Measurements from ENCODE around the gene TNNT1.
"Not testable (repeated sequence)": the region's sequence is repeated elsewhere in the genome, so short reads cannot be mapped to it uniquely, and the experiment has no call there.

Gene TNNT1

DNA sequence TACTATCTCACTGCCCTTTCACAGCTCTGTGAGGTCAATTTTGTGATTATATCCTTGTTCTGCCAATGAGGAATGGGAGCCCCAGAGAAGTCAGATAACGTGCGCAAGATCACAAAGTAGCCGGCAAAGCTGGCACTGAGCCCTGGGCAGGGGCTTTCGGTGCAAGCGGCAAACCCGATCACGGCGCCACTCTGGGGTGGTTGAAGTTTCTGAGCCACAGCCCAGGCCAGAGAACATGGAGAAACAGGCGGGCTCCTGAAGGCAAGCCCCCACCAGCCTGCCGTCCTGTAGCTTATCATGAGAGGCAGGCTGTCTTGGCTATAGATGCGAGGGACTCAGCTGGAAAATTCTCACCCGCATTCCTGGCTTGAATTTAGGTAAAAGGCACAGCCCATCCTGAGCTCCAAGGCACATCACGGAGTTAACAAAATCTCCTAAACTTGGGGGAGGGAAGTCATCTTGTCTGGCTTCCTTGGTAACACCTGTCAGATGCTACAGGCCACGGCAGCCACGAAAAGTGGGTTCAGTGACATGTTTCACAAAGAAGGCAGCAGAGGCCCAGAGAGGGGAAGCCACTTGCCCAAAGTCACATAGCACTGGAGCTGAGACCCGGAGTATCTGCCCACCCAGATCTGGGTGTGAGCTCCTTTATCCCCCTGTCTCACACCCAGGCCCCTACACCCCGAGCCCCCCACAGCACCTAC lies 12.5 kb downstream of the TNNT1 start:
- no peak for DNase-seq

DNA sequence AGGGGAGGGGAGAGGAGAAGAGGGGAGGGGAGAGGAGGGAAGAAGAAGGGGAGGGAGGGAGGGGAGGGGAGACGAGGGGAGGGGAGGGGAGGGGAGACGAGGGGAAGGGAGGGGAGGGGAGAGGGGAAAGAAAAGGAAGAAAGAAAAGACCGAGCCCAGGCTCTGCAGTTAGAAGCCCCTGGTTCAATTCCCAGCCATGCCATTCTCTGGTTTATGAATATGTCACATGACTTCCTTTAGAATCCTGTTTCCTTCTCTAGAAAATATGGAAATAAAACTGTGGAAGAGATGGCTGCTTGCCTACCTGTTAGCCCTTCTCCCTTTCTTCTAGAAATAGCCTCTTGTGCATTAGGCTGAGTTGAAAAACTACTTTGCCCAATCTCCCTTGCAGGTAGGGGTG lies 14.3 kb downstream of the TNNT1 start:
- DNase-seq, result no peak

DNA sequence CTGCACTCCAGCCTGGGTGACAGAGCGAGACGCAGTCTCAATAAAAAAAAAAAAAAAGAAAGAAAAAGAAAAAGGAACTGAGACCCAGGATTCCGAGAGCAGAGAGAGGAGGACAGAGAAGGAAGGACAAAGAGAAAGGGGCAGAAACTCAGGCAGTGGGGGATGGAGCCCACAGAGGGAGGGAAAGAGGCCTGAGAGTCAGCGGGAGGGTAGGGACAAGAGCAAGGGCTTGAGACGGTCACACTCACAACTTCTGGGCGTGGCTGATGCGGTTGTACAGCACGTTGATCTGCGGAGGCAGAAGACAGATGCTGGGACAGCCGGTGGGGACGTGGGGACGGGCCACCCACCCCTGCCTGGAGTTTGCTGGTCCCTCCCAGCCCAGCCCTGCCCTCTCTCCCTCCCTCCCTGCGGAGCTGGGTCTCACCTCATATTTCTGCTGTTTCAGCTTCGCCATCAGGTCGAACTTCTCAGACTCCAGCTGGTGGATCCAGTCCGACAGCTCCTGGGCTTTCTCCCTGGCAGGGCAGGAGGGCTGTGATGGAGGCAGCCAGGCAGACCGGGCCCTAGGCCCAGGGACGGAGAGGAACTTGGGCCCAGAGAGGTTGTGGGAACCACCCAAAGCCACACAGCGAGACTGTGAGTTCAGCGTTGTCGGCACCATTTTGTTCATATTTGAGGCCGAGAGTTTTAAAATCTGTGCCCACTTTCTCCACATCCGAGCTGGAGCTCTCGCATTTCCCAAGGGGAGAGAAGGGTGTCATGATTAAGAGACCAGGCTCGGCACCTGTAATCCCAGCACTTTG lies 15.2 kb downstream of the TNNT1 start:
- DNase-seq, result no peak

DNA sequence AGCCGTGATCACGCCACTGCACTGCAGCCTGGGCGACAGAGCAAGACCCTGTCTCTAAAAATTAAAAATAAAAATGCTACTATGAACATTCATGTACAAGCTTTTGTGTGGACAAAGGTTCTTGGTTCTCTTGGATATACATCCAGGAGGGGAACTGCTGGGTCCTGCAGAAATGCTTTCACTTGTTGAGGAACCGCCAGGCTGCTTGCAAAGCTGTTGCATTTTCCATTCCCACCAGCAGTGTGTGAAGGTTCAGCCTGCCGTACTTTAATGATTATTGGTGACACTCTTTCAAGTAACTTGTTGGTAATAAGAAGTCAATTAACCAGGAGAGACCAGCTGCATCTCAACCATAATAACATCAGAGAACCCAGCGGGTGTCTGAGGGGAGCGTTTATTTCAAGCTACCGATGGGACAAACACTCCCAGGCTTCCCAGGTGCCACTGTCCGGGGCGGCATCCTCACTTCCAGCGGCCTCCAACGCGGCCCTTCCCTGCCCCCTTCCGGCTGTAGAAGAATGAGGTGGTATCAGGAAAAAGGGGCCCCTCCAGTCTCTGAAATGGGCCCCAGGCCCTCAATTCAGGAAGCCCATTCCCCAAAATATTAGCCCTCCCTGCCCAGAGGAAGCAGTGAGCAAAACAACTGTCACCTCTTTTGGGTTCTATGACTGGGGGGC lies 16.4 kb downstream of the TNNT1 start:
- no peak for DNase-seq

DNA sequence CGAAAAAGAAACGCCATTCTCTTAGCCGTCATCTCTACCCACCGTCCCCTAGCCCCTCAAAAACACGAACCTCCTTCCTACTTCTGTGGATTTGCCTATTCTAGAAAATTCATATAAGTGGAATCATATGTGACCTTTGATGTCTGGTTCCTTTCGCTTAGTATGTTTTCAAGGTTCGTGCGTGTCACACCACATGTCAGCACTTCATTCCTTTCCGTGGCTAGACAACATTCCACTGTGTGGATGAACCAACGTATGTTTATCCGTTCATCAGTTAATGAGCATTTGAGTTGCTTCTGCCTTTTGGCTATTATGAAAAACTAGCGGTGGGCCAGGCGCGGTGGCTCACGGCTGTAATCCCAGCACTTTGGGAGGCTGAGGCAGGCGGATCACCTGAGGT lies 17.6 kb downstream of the TNNT1 start:
- no peak for DNase-seq

DNA sequence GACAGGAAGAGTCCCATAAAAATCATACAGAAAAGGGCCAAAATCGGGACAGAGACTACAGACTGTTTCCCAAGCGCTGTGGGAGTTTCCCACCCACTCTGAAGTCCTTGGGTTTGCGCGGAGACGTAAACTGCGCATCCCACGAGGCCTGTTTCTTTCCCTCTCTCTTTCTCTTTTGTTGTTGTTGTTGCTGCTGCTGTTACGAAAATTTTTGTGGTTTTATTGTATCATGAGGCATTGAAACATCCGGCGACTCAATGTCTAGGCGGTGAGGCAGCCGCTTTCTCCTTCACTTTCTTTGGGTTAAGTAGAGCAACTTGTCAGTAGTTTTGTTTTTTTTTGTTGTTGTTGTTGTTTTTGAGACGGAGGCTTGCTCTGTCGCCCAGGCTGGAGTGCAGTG lies 30.0 kb downstream of the TNNT1 start:
- DNase-seq, result peak; percentile 5

DNA sequence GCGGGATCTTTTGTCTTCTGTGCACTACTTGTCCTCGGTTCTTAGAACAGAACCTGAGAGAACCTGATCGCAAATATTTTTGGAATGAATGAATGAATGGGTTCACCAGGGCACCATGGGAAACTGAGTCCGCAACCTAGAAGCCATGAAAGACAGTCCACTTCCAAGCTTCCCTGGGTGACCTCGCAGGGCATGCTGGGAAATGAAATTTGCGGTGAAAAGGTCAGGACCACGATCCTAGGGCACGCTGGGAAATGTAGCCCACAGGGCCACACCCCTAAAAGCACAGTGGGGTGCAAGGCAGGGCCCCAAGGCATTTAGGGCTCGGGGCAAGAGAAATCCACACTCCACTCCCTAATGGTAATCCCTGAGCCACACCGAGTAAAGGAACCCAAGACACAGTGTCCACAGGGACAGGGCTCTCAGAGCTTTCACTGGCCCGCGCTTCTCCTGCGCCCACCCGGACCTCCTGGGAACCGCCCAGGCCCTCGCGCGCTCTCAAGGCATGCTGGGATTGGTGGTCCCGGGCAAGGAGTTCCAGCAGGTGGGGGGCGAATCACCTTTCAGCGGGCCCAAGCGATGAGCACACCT lies 30.5 kb downstream of the TNNT1 start:
- no peak for DNase-seq

DNA sequence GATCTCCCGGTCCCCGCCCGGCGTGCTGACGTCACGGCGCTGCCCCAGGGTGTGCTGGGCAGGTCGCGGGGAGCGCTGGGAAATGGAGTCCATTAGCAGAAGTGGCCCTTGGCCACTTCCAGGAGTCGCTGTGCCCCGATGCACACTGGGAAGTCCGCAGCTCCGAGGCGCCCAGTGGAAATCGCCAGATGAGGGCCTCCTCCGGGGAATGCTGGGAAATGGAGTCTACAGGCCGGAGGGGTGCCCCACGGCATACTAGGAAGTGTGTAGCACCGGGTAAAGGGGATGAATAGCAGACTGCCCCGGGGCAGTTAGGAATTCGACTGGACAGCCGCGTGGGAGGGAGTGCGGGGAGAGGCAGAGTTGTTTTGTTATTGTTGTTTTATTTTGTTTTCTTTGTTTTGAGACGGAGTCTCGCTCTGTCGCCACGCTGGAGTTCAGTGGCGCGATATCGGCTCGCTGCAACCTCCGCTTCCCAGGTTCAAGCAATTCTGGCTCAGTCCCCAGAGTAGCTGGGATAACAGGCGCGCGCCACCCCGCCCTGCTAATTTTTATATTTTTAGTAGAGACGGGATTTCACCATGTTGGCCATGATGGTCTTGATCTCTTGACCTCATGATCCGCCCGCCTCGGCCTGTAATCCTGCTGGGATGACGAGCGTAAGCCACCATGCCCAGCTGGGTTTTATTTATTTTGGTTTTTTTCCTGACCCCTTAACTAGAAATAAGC lies 31.2 kb downstream of the TNNT1 start:
- DNase-seq, result peak; percentile 98

DNA sequence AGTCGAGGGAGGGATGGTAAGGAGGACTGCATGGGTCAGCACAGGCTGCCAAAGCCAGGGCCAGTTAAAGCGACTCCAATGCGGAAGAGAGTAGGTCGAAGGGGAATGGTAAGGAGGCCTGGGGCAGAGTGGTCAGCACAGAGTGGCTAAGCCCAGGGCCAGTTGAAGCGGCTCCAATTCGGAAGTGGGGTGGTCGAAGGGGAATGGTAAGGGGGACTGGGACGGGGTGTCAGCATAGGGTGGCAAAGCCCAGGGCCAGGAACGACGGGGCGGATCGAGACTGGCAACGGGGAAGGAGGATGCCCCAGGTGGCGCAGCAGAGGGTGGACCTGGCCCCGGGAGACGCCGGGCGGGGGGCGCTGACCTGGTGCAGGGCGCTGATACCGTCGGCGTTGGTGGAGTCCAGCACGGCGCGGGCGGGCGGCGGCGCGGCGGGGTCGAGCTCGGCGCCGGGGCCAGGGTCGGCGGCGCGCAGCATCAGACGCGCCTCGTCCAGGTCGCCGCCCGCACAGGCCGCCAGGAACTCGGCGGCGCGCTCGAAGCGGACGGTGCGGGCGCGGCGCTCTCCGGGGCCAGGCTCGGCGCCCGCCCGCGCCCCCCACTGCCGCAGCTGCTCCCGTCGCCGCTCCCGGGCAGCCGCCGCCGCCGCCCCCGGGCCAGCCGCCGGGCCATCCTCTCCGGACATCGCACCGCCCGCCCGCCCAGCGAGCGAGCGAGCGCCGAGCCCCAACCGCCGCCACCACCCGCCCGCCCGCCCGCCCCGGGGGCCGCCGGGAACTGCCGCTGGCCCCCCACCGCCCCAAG lies 31.9 kb downstream of the TNNT1 start, which contains the start of gene PPP1R12C:
PPP1R12C (minus strand) TSS at position 779 of the 804 bp plus-strand sequence; CDS start at position 685, 94 bp downstream.
- peak; percentile 12 for DNase-seq

DNA sequence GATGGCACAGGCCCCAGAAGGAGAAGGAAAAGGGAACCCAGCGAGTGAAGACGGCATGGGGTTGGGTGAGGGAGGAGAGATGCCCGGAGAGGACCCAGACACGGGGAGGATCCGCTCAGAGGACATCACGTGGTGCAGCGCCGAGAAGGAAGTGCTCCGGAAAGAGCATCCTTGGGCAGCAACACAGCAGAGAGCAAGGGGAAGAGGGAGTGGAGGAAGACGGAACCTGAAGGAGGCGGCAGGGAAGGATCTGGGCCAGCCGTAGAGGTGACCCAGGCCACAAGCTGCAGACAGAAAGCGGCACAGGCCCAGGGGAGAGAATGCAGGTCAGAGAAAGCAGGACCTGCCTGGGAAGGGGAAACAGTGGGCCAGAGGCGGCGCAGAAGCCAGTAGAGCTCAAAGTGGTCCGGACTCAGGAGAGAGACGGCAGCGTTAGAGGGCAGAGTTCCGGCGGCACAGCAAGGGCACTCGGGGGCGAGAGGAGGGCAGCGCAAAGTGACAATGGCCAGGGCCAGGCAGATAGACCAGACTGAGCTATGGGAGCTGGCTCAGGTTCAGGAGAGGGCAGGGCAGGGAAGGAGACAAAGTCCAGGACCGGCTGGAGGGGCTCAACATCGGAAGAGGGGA lies 32.7 kb downstream of the TNNT1 start:
- peak; percentile 44 for DNase-seq

DNA sequence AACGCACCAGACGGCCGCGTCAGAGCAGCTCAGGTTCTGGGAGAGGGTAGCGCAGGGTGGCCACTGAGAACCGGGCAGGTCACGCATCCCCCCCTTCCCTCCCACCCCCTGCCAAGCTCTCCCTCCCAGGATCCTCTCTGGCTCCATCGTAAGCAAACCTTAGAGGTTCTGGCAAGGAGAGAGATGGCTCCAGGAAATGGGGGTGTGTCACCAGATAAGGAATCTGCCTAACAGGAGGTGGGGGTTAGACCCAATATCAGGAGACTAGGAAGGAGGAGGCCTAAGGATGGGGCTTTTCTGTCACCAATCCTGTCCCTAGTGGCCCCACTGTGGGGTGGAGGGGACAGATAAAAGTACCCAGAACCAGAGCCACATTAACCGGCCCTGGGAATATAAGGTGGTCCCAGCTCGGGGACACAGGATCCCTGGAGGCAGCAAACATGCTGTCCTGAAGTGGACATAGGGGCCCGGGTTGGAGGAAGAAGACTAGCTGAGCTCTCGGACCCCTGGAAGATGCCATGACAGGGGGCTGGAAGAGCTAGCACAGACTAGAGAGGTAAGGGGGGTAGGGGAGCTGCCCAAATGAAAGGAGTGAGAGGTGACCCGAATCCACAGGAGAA lies 33.5 kb downstream of the TNNT1 start:
- DNase-seq, result no peak

DNA sequence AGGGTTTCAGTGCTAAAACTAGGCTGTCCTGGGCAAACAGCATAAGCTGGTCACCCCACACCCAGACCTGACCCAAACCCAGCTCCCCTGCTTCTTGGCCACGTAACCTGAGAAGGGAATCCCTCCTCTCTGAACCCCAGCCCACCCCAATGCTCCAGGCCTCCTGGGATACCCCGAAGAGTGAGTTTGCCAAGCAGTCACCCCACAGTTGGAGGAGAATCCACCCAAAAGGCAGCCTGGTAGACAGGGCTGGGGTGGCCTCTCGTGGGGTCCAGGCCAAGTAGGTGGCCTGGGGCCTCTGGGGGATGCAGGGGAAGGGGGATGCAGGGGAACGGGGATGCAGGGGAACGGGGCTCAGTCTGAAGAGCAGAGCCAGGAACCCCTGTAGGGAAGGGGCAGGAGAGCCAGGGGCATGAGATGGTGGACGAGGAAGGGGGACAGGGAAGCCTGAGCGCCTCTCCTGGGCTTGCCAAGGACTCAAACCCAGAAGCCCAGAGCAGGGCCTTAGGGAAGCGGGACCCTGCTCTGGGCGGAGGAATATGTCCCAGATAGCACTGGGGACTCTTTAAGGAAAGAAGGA lies 34.4 kb downstream of the TNNT1 start:
- no peak for DNase-seq

DNA sequence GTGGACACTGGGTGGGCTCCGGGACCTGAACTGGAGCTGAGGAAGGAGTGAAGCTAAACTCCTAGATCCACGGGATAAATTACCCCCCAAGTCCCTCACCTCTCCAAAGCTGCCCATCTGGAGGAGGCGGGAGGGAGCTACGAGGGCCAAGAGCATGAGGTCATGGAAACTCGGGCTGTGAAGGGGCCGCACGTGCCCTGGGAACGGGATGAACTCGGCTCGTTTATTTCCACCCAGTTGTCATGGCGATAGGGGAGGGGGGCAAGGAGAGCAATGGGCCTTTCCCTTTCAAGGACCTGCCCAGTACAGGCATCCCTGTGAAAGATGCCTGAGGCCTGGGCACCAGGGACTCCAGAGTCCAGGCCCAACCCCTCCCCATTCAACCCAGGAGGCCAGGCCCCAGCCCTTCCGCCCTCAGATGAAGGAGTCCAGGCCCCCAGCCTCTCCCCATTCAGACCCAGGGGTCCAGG lies 35.4 kb downstream of the TNNT1 start:
- no peak for DNase-seq

DNA sequence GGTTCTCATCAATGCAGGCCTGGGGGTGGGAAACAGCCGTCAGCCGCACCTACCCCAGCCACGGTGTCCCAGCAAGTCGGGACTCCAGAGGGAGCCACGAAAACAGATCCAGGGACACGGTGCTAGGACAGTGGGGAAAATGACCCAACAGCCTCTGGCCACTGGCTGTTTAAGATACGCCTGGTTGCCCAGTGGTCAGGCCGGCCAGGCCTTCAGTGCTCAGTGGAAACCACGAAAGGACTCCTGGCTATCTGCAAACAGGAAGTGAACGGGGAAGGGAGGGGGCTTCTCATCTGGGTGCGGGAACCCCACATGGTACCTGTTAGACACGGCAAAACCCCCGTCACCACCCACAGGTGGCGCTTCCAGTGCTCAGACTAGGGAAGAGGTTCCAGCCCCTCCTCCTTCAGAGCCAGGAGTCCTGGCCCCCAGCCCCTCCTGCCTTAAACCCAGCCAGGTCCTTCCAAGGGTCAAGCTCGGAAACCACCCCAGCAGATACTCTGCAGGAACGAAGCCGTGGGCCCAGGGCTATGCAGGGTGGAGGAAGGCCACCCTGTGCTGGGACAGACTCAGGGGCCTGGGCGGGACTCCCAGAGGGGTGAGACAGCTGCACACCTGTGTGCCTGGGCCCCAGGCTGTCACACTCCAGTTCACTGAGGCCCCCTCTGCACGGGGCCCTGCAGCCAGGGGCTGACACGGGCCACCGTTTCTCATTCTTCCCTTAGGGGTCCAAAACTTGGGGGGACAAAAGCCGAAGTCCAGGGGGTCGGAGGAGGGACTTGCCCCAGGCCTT lies 36.0 kb downstream of the TNNT1 start:
- DNase-seq, result no peak

DNA sequence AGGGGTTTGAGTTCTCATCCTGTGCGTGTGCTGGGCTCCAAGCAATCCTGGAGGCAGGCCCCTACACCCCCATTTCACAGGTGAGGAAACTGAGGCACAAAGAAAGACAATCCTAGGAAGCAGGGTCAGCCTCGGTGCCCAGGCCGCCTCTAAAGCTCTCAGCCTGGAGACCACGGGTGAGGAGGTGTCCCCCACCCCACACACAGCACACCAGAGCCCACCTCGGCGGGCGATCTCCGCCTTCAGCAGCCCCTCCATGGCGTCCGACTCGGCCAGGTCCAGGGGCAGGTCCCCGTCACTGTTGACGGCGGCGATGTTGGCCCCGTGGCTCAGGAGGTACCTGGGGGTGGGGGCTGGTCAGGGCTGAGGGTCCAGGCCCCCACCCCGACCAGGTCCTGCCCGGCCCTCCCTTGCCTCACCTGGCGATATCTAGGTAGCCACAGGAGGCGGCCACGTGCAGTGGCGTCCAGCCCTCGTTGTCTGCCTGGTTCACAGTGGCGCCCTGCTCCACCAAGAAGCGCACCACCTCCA lies 36.7 kb downstream of the TNNT1 start:
- no peak for DNase-seq

DNA sequence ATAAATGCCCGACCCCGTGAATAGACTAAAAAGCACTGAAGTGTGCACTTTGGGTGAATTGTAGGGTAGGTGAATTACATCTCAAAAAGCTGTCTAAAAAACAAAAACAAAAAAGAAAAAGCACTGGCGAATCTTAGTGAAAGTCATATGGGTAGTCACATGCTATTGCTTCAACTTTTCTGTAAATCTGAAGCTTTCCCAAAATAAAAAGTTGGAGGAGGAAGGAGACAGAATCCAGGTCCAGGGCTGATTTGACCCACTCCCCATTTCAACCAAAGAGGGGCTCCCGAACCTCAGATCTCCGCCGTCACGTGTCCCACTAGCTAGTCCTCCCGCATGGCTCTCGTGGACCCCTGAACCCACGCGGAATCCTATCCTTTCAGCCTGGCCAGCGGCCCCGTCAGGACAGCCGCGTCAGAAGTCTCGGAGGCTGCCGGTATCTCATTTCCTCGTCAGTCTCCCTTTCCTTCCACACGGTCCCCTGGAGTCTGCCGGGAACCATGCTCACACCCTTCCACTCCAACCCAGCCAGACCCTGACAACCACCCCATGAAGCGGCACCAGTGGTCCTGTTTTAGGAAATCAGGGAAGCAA lies 37.7 kb downstream of the TNNT1 start:
- no peak for DNase-seq

DNA sequence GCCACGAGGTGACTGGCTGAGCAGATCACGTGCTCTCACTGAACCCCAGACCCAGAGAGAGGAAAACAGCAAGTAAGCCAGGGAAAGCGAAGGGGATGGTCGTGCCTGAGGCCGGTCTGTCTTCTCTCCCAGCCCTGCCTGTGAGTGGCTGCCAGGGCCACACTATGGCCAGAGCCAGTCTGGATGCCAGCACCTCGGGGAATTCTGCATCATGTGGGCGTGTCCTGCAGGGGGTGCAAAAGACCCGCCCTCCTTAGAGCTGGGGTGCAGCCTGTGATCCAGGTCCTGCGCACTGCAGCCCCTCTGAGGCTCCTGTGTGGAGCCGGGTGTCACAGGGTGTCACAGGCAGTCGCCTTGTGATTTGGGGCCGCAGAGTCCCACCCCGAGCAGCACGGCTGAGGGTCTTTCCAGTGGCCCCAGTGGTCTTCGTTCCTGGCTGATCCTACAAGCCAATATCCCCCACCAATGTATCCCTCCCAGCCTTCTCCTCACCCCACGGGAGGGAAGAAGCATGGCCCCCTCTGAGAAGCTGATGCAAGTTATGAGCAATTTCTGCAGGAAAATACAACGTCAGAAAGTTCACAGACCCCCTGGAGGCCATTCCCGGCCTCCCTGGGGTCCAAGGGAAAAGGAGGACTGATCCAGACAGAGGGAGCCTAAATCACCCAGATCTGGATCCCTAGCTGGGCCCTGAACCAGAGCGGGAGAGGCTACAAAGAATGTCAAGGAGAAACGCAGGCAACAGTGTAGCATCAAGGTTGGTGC lies 39.3 kb downstream of the TNNT1 start:
- DNase-seq, result no peak

DNA sequence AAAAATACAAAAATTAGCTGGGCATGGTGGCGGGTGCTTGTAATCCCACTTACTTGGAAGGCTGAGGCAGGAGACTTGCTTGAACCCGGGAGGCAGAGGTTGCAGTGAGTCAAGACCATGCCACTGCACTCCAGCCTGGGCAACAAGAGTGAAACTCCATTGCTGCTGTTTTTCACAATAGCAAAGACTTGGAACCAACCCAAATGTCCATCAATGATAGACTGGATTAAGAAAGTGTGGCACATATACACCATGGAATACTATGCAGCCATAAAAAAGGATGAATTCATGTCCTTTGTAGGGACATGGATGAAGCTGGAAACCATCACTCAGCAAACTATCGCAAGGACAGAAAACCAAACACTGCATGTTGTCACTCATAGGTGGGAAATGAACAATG lies 41.8 kb downstream of the TNNT1 start:
- not testable (repeated sequence) for DNase-seq

Measured in stimulated activated naive CD4-positive, alpha-beta T cell treated with Interleukin-2 at 50 U/mL for 16 hours (primary cell).